NK-92 (cell line): ENCODE measurements around the gene MTHFS.

Source experiments
- DNase-seq: peaks from one replicate; lab custom pipeline; 2025; ENCODE audit not compliant: unreplicated experiment; lab: John Stamatoyannopoulos, UW

Gene MTHFS

DNA sequence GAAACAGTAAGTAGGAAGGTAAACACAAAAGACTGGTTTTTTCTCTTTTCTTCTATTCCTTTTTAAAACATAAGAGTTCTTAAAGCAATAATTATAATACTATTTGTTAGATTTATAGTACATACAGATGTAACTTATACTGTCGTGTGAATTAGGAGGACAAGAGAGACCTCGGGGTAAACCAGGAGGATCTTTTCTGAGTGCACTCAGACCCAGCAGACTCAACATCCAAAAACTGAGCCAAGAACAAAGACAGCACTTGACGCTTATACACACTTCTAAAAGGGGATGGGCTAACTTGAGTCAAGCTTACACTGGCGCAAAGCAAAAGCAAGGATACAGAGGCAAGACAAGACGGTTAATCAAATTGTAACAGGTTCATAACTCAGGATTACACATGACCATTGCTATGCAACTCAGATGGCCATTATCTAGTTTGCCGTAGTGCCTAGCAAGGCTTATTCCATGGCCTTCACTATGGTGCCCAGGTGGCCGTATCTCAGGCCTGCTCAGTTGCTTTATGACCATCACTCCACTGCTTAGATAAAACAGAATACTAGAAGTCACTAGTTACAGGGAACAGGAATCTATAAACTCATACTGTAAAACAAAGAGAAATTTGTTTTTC is 18.6 kb downstream of the MTHFS start:
- no peak for DNase-seq

DNA sequence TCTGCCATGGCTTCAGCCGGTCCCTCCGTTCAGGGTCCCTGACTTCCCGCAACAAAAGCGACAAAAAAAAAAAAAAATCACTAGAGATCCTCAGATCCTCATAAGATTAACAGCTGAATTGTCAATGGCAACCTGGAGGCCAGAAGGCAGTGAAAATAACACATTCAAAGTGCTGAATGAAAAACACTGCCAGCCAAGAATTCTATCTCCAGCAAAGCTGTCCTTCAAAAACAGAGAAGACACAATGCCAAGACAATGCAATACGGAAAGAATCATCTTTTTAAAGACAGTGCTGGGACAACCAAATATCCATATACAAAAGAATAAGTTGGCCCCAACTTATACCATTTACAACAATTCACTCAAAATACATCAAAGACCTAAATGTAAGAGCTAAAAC is 21.6 kb downstream of the MTHFS start:
- no peak for DNase-seq

DNA sequence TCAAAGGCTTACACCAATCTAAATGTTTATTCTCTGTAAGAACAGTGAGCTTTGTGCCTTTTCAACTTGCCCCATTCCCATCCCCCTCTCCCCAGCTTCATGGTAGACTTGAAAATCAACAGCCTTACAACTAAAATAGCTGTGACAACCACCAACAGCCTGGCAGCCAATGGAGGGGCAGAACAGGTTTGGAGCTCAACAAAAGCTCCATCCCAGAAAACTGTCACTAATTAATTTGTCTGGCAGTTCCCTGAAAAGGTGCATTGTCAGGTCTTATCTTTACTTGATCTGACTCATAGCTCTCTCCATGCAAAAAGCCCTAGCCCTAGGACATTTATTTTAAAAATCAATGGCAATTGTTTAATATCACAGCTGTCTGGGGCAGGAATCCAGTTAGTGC is 22.6 kb downstream of the MTHFS start:
- no peak for DNase-seq

DNA sequence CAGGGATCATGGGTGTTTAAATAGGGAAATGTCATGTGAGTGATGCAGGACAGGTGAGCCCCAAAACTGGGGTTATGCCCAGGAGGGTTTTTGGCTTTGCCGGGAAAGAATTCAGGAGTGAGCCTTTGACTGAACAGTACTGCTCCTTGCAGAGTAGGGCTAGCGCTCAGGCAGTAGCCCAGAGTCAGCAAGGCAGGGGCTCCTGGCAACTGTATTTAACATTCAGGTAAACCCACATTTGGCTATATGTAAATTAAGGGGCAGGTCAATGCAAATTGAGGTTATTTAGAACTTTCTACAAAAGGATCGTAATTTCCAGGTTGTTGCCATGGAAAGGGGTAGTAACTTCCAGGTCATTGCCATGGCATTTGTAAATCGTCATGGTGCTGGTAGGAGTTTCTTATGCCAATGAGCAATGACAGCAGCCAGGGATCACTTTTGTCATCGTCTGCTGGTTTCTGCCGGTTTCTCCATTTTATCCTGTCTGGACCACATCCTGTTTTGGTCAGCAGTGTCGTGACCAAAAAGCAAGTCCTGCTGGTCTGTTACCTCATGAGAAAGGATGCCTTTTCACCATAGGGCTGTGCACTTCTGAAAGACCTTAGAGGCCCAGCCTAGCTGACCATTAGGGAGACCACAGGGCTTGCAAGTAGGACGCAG is 24.3 kb downstream of the MTHFS start:
- DNase-seq: no peak

DNA sequence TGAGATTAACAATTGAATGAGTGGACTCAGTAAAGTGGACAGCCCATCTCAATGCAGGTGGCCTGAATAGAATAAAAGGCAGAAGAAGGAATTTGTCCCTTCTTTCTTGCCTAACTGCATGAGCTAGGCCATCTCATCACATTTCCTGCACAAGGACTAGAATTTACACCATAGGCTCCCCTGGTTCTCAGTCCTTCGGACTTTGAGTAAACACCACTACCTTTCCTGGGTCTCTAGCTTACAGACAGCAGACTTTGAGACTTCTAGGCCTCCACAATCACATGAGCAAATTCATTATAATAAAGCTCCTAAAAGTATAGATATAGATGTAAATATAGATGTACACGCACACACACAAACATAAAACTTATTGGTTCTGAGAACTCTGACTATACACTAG is 28.3 kb downstream of the MTHFS start:
- no peak for DNase-seq

DNA sequence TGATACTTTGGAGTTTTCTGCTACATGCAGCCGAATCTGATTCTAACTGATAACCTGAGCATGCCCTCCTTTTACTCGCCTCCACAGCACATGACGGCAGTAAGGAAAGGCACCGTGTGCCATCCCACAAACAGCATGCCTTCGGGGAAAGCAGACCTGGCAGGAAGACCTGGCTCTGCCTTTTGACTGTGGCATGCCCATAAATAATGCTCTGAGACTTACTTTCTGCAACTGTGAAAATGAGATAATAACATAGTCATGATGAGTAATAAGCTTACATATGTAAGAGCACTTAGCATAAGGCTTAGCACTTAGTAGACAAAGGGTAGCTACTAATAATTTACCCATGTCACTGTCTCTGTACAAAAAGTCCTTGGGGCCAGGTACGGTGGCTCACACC is 32.9 kb downstream of the MTHFS start:
- DNase-seq: no peak

DNA sequence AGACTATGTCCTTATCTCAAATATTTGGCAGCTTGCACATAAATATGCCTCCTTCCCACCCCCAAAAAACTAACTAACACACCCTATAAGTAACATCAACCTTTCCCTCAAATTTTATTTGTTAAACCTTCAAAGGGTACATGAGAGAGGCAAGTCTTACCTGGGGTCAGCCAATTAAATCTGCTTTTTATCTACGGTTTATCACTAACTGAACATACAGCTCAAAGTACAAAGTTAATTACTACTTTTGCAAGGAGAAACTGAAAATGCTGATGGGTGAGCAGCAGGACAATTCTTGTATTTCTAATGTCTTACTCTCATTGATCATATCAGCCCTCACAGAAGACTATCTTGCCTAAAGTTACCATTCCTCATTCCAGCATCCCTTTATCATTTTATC is 34.6 kb downstream of the MTHFS start:
- no peak for DNase-seq

DNA sequence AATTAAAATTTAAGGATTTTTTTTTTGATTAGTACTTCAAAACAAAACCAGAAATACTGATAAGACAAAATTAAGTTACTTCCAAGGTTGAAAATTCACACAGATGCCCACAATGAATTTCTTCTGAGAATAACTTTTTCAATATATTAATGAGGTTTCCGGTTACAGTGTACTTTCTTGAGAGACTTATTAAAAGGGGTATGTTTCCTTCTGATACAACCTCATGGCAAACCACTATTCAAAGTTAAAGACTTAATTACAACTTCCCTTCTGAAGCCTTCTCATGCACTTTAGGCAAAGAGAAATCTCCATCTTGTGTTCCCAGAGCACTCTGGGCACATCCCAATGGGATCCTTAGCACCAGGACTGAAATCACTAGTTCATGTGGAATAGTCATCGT is 36.2 kb downstream of the MTHFS start:
- DNase-seq: no peak

DNA sequence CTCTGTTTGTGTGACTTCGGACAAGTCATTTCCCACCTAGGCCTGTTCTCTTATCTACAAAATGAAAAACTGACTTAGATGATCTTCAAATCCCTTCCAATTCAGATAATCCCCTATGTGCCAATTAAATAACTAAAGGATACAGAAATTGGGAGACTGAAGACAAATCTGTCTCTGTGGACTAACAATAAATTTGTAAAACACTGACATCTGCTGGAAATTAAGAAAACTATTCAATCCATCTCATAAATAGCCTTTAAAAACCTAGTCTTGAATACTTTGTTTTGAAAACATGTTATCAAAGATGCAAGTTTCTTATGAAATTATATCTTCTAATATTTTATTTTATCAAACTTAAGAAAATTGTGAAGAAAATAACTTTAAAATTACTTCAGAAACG is 38.3 kb downstream of the MTHFS start:
- no peak for DNase-seq

DNA sequence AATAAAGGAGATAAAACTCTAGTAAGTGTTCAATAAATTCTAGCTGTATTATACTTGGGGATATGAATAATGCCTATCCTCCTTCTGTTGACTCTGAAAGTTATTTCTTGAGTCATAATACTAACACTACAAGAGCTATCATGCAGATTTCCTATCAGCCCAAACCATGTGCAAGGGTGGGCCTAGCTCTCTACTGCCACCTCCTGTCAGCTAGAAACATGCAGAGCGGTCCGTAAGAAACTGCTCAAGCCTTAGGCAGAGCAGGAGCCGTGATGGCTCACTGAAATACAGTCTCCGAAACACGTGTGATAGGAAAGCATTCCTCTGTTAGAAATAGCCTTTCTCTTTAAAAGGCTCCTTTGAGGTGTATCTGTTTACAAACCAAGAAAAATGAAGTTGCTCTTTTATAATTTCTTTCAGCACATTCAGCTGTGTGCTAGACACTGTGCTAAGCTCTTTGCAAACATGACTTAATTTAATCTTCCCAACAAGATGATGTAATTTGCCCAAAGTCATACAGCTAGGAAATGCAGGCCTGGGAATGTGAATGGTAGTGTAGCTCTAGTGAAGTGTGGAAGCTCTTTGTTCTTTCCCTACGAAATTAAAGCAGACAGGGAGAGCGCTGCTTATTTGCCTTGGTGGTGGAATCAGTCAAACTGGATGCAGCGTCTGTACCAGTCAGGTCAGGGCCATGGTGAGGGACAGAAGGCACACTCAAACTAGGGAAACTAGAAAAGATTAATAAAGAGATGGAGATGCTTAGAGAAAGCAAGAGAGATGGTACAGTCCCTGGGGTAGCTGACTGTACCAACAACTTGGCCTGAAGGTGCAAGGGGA is 43.1 kb downstream of the MTHFS start:
- DNase-seq: no peak

DNA sequence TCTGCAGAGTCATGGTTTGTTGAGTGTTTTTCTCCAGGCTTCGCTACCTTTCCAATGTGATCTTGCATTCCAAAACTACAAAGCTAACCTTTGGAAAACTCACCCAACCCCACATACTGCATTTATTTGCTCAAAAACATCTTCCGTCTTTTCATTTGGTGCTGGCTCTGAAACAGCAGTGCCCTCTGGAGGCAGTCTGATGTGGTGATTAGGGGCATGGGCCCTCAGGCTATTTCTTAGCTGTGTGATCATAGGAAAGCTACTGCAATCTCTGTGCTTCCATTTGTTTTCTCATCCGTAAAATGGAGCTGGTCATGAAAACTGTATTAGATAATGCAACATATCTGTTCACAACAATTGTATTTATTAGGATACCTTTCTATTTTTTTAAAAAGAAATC is 47.0 kb downstream of the MTHFS start:
- no peak for DNase-seq

DNA sequence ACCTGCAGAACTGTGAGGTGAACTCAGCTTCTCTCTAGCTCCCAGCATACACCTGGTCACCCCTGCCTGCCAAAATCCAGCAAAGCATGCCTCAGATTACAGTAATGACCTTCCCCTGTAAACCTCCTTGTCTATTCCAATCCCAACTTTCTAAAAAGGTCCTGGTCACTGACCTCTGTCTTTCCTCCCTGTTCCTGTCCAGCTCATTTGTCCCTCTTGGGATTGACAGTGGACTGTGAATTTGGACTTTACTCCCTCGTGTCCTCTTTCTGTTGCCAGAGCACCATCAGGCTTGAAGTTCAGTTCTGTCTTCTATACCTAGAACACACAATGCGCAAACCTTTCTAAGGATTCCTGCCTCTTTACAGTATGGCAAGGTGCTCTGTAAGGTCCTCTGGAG is 50.3 kb downstream of the MTHFS start:
- no peak for DNase-seq

DNA sequence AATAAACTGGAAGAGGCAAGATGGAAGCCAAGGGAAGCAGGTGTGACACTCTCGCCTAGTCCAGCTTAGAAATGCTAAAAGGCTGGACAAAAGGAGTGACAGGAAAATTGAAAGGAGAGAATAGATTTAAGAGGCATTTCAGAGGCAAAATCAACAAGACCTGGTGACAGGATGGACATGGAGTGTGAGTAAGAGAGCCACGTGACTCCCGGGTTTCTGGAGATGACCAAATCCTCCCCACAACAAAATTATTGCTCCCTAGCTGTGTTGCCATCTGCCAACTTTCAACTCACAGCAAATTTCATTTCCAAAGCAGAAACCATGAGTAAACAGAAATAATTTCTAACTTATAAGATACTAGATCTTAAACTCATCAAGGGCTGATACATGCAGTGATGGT is 52.6 kb downstream of the MTHFS start:
- DNase-seq: no peak

DNA sequence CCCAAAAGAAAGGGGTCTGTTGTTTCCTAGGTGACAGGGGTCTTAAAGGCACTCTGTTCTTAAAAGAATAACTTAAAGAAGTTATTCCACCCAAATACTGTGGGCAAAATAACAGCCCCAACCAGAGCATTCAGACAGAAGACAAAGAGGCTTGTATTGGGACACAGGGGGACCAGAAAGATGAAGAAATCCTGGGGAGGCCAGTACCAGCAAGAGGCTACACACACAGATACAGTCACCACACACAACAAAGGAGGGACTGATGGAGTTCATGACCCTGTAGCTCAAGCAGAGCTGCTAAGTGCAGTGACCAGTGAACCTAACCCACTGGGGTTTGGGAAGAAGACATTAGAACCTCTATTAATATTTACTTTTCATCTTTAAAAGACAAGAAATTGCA is 59.0 kb downstream of the MTHFS start:
- DNase-seq: no peak

DNA sequence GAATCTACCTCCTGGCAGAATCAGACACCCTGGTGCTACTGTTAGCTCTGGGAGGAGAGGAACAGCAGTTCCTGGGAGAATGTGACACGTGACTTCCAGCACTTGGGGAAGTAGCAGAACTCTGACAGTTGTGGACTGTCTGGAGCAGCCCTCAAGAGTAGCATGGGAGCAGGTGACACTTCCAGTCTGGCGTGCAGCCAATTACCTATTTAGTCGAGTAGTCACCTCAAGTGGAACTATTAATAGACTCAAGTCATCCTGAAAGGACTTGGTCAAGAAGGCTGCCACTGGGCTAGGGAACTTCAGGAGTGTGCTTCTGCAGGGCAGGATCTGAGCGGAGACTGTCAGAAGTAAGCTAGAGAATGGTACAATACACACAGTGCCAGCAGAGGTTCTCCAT is 62.3 kb downstream of the MTHFS start:
- DNase-seq: no peak

DNA sequence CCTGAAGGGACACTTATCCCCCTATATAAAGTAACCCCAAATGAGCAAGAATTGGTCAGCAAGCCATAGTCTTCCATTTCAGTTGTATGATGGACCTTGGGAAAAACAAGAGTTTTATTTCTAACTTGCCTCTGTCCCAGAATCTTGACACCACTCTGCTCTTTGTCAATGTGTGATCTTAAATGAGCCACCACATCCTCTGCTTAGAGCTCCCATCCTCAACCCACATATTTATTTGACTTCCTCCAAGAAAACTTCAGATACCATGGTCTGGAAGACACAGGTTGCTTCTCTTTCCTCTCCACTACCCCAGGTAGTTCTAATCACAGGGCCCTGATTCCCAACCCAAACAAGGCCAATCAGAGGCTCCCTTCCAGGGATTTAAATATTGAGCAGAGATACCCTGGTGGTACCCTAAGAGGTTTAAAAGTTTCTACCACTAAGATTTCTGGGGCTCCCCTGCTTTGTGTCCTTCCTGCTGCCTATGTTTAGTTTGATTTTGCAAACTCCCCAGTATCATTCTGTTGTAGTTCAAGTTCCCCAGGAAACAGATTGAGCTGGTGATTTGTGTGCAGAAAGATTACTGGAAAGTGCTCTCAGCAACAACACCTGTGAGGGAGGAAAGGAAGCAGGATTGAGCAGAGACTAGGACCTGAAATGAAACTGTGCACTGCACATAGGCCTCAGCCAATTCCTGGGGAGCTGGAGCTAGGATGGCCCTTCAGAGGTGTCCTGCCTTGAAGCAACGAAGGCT is 64.3 kb downstream of the MTHFS start:
- DNase-seq: no peak

DNA sequence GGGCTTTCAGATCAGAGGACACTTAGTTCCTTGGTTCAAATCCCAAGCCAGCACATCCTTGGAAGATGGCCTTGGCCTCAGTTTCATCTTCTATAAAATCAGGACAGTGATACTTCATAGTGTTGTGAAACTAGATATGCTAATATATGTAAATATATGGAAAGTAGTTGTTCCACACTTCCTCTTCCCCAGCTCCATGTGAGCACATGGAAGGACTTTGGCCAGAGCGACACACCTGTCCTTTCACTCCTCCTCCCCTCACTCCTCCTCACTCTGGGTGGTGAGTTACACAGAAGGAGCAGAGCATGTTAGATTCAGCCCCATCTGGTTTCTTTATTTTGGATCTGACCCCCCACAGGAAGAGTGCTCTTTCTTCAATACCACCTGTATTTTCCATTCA is 65.2 kb downstream of the MTHFS start:
- no peak for DNase-seq

DNA sequence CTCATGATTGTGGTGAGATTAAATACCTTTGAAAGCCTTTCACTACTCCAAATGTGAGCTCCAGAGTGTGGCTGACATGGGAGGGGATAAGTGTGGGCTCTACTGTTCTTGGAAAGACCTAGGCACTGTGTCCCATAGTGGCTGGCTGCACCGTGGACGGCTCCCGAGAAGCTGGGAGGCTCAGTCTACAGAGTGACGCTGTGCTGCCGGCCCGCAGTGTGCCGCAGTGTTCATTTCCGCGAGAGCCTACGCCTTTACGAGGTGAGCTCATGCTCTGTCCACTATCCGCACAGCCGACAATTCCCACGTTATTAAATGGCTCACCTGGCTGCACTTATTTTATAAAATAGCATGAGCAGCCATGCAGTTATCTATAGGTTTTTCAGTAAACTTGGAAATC is 66.9 kb downstream of the MTHFS start:
- no peak for DNase-seq

DNA sequence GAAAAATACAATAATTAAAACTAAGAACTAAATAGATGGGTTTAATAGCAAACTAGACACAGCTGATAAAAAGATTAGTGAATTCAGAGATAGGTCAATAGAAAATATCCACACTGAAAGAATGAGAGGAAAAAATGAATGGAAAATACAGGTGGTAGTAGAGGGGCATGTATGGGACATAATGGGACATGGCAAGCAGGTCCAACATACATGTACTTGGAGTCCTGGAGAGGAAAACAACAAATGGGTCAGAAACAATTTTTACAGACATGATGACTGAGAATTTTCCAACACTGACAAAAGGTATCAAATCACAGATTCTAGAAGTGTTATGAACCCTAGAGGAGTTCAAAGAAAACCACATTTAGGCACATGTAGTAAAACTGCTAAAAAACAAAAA is 68.4 kb downstream of the MTHFS start:
- no peak for DNase-seq

DNA sequence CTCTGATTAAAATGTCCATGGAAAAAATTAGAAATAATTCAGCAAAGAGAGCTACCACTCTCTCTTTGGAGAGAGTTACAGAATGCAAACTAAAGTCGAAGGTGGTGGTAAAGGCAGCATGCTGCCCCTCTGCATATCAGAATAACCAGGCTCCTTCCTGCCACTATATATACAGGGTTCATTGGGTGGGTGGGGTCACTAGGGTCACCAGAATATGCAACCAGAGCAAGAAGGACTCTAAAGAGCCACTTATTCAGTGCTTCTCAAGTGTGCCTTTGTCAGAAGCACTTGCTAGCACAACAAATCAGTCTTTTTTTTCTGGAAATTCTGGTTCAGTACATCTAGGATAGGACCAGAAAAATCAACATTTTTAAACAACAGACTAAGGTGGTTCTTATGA is 70.0 kb downstream of the MTHFS start:
- DNase-seq: no peak

DNA sequence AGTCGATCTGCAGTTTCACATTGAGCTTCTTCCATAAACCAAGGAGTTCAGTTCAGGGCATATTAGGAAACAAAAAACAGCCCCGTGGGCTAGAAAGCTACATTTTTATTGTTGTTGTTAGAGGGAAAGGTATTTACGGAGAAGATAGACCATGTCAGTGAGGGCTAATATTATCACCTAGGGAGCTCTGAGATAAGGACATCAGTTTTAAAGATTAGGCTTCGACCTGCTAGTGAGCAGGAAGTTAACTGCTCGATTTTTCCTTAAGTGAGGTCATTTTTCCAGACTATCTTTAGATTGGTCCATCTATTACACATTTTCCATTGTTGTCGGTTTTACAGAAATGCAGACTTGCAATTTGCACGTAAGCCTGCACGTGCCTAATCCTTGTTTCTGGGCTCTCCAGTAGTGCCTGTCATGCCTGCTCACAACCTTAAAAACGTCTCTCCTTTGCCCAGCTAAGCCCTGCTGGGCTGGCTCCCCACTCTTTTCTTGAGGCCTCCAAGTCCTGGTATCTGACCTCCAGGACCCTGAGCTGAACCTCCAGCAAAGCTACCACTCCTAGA is 72.6 kb downstream of the MTHFS start:
- no peak for DNase-seq
